H1 (cell line): ENCODE results near the gene ZNF516. TPM values are rescaled to one million over a fixed set of nuclear protein-coding genes. Genes with fewer than 3 reads are reported as not detected.

Experiments used
- CTCF ChIA-PET: fragments of 300-600 bp; sonication (Branson Sonifier 250); formaldehyde crosslinking; loops from one replicate; lab custom pipeline; 2021; ENCODE audit not compliant: partially characterized antibody; lab: Charles Lee
- POLR2A ChIA-PET: fragments of 300-600 bp; sonication (Branson Sonifier 250); formaldehyde crosslinking; loops from one replicate; lab custom pipeline; 2021; ENCODE audit warnings: inconsistent platforms; ENCODE audit not compliant: partially characterized antibody; lab: Charles Lee
- DNase-seq, 2 experiments: peaks; one replicate each; pipeline versions ENCODE4 v3.0.0 to v3.0.0-alpha.2; 2010 to 2022; ENCODE audit warnings: low spot score in 2 of 2, low read depth in 1 of 2, mixed read lengths in 1 of 2
- FAIRE-seq: peaks from 2 replicates; lab custom pipeline; 2011; peaks lifted over from hg19 to GRCh38; lab: Jason Lieb, UNC
- H2AFZ ChIP-seq: 2 replicates; pipeline ENCODE4 v1.8.1; 2012; ENCODE audit warnings: low read length, inconsistent platforms
- H2AK5ac ChIP-seq: 2 replicates; pipeline ENCODE4 v1.6.1; 2013; ENCODE audit warnings: low read depth, low read length
- H2BK120ac ChIP-seq: replicated peaks from 2 replicates; pipeline ENCODE3; 2013; ENCODE audit warnings: low read depth, low read length, inconsistent platforms
- H2BK12ac ChIP-seq: 2 replicates; pipeline ENCODE4 v1.6.1; 2013; ENCODE audit warnings: low read depth, low read length
- H2BK15ac ChIP-seq: 2 replicates; pipeline ENCODE4 v1.6.1; 2013; ENCODE audit warnings: low read length
- H2BK20ac ChIP-seq: 2 replicates; pipeline ENCODE4 v1.6.1; 2013; ENCODE audit warnings: low read length
- H2BK5ac ChIP-seq: 2 replicates; pipeline ENCODE4 v1.6.1; 2013; ENCODE audit warnings: low read depth, low read length
- H3K14ac ChIP-seq: 2 replicates; pipeline ENCODE4 v1.6.1; 2013; ENCODE audit warnings: inconsistent platforms; ENCODE audit not compliant: insufficient read length
- H3K18ac ChIP-seq: 2 replicates; pipeline ENCODE4 v1.6.1; 2013; ENCODE audit warnings: low read length; ENCODE audit errors: extremely low read depth
- H3K23ac ChIP-seq: 2 replicates; pipeline ENCODE4 v1.6.1; 2013; ENCODE audit warnings: inconsistent platforms; ENCODE audit not compliant: insufficient read length
- H3K23me2 ChIP-seq: 2 replicates; pipeline ENCODE4 v1.6.1; 2013; ENCODE audit warnings: low read depth, low read length
- H3K27ac ChIP-seq: 2 replicates; pipeline ENCODE4 v1.6.1; 2011; ENCODE audit warnings: low read depth, low read length, inconsistent platforms
- H3K27me3 ChIP-seq, 4 experiments: replicated peaks in 1 of 4; 1 replicate in 1 of 4; 2 replicates in 3 of 4; pipeline versions ENCODE4 v1.6.1 to v1.8.1; 2011 to 2013; ENCODE audit warnings: low read length in 3 of 4, mild to moderate bottlenecking in 3 of 4, inconsistent platforms in 2 of 4, mixed read lengths in 2 of 4, moderate library complexity in 1 of 4; ENCODE audit not compliant: control insufficient read depth in 3 of 4, insufficient read depth in 3 of 4; ENCODE audit errors: extremely low read depth in 1 of 4
- H3K36me3 ChIP-seq, 4 experiments: 2 replicates each; pipeline versions ENCODE4 v1.6.1 to v1.8.1; 2011 to 2013; ENCODE audit warnings: mild to moderate bottlenecking in 4 of 4, low read length in 3 of 4, moderate library complexity in 2 of 4, control low read depth in 1 of 4, inconsistent platforms in 1 of 4; ENCODE audit not compliant: insufficient read depth in 4 of 4, control insufficient read depth in 2 of 4
- H3K4ac ChIP-seq: replicated peaks from 2 replicates; pipeline ENCODE3; 2013; ENCODE audit warnings: low read length, low read depth, mixed read lengths, inconsistent platforms; ENCODE audit not compliant: insufficient read length
- H3K4me1 ChIP-seq, 4 experiments: replicated peaks in 1 of 4; 1 replicate in 1 of 4; 2 replicates in 3 of 4; pipeline versions ENCODE4 v1.6.1 to v1.8.1; 2011 to 2013; ENCODE audit warnings: low read length in 3 of 4, inconsistent platforms in 2 of 4, mixed read lengths in 1 of 4; ENCODE audit not compliant: insufficient read depth in 4 of 4, control insufficient read depth in 3 of 4
- H3K4me2 ChIP-seq, 2 experiments: 2 replicates each; pipeline versions ENCODE4 v1.6.1 to v1.8.1; 2011 to 2013; ENCODE audit warnings: low read depth in 2 of 2, low read length in 2 of 2, control low read depth in 1 of 2, inconsistent platforms in 1 of 2, mild to moderate bottlenecking in 1 of 2; ENCODE audit not compliant: insufficient read depth in 1 of 2
- H3K4me3 ChIP-seq, 4 experiments: fragments of 200-600, 300-600 bp in 1 of 4; sonication (generic), shearing (Covaris generic), sonication (Bioruptor Twin) in 1 of 4; 2 replicates each; pipeline versions ENCODE4 v1.5.1 to v1.8.1; 2011 to 2016; ENCODE audit warnings: low read length in 4 of 4, low read depth in 3 of 4, control low read depth in 2 of 4, inconsistent platforms in 2 of 4, mild to moderate bottlenecking in 2 of 4, mixed read lengths in 1 of 4, moderate library complexity in 1 of 4; ENCODE audit not compliant: insufficient read depth in 2 of 4; ENCODE audit errors: extremely low read depth in 1 of 4
- H3K56ac ChIP-seq: replicated peaks from 2 replicates; pipeline ENCODE3; 2013; ENCODE audit warnings: low read depth, mild to moderate bottlenecking, mixed read lengths, low read length, inconsistent platforms; ENCODE audit not compliant: insufficient read length
- H3K79me1 ChIP-seq: 2 replicates; pipeline ENCODE4 v1.6.1; 2013; ENCODE audit warnings: low read depth, low read length, control low read depth
- H3K79me2 ChIP-seq, 2 experiments: 2 replicates each; pipeline versions ENCODE4 v1.6.1 to v1.8.1; 2012 to 2013; ENCODE audit warnings: low read length in 2 of 2, mild to moderate bottlenecking in 2 of 2, inconsistent platforms in 1 of 2; ENCODE audit not compliant: insufficient read depth in 2 of 2, control insufficient read depth in 1 of 2
- H3K9ac ChIP-seq, 4 experiments: replicated peaks in 1 of 4; 1 replicate in 1 of 4; 2 replicates in 3 of 4; pipeline versions ENCODE4 v1.6.1 to v1.8.1; 2011 to 2013; ENCODE audit warnings: low read depth in 3 of 4, low read length in 3 of 4, control low read depth in 2 of 4, mild to moderate bottlenecking in 2 of 4, moderate library complexity in 2 of 4, inconsistent platforms in 1 of 4; ENCODE audit errors: extremely low read depth in 1 of 4
- H3K9me3 ChIP-seq, 2 experiments: 2 replicates each; pipeline versions ENCODE4 v1.6.1 to v1.8.1; 2012 to 2013; ENCODE audit warnings: mild to moderate bottlenecking in 2 of 2, moderate library complexity in 2 of 2, control low read depth in 1 of 2, inconsistent platforms in 1 of 2, low read depth in 1 of 2, low read length in 1 of 2, mixed read lengths in 1 of 2; ENCODE audit not compliant: insufficient read depth in 2 of 2
- H4K20me1 ChIP-seq, 2 experiments: replicated peaks in 1 of 2; 2 replicates each; pipeline versions ENCODE3 to v1.8.1; 2011 to 2013; ENCODE audit warnings: inconsistent platforms in 2 of 2, low read length in 2 of 2, mild to moderate bottlenecking in 1 of 2; ENCODE audit not compliant: insufficient read depth in 2 of 2, control insufficient read depth in 1 of 2
- H4K5ac ChIP-seq: 2 replicates; pipeline ENCODE4 v1.6.1; 2013; ENCODE audit warnings: low read length, low read depth, mixed read lengths, inconsistent platforms; ENCODE audit not compliant: insufficient read length
- H4K8ac ChIP-seq: 2 replicates; pipeline ENCODE4 v1.8.0; 2013; ENCODE audit warnings: mild to moderate bottlenecking, moderate library complexity, low read length, inconsistent platforms; ENCODE audit not compliant: insufficient read depth; ENCODE audit errors: extremely low read depth
- H4K91ac ChIP-seq: replicated peaks from 2 replicates; pipeline ENCODE3; 2013; ENCODE audit warnings: low read length, mixed read lengths, inconsistent platforms; ENCODE audit not compliant: insufficient read length
- ASH2L ChIP-seq: fragments of 200-600, 300-600 bp; sonication (generic); IDR thresholded peaks from one replicate; pipeline ENCODE4 v1.7.1; 2017; ENCODE audit warnings: low read length
- CBX5 ChIP-seq: fragments of 300-800, 300-1000 bp; sonication (generic); IDR thresholded peaks from 2 replicates; pipeline ENCODE4 v1.7.1; 2016; ENCODE audit warnings: antibody characterized with exemption, low read length, low read depth
- CREB1 ChIP-seq: IDR thresholded peaks from 2 replicates; pipeline ENCODE4 v1.6.1; 2012; ENCODE audit warnings: inconsistent platforms
- SAP30 ChIP-seq: fragments of 300-600 bp; sonication (generic); IDR thresholded peaks from 2 replicates; pipeline ENCODE4 v1.7.1; 2012; ENCODE audit warnings: low read length, moderate library complexity, mild to moderate bottlenecking, inconsistent platforms; ENCODE audit not compliant: insufficient read depth, insufficient replicate concordance
- WGBS, 2 experiments: shearing (Covaris generic) in 1 of 2; methylation state at CpG; one replicate each; pipeline versions ENCODE4 v1.1.6 to v1.1.7; 2013 to 2015; ENCODE audit warnings: low lambda C conversion rate in 2 of 2, mixed read lengths in 2 of 2, inconsistent platforms in 1 of 2, low coverage in 1 of 2, missing lambda C conversion rate in 1 of 2; ENCODE audit not compliant: insufficient replicate concordance in 2 of 2, insufficient coverage in 1 of 2, insufficient read length in 1 of 2; ENCODE audit errors: extremely low coverage in 1 of 2, missing lambda C conversion rate in 1 of 2; 5-methylcytosine and 5-hydroxymethylcytosine counted together
- polyA plus RNA-seq, 7 experiments: library from polyadenylated mRNA; depleted of rRNA in 3 of 7; stranded (reverse) in 5 of 7; unstranded in 2 of 7; fragments of >200 nt in 5 of 7; fragments of 200-250 nt in 2 of 7; gene quantifications; 1 replicate in 5 of 7; 2 replicates in 1 of 7; 4 replicates in 1 of 7; pipeline versions ENCODE4 v1.2.1 to v1.2.3, GENCODE V29; 2011 to 2013; ENCODE audit warnings: missing spikeins in 2 of 7, mixed read lengths in 2 of 7
- total RNA-seq: library from RNA; stranded (reverse); fragmentation: NEBNext Ultra II Directional; extraction: Animal tissue kit (Norgen Biotek cat#: 25700); gene quantifications from 2 replicates; pipeline ENCODE4 v1.2.1, GENCODE V29; 2021

The ZNF516 gene
- total and polyA plus RNA-seq, 2 of the 8 experiments (the other 6 are each of a cell fraction or from before 2014, with no cell fraction given): 7.3 to 17.0 TPM

DNA sequence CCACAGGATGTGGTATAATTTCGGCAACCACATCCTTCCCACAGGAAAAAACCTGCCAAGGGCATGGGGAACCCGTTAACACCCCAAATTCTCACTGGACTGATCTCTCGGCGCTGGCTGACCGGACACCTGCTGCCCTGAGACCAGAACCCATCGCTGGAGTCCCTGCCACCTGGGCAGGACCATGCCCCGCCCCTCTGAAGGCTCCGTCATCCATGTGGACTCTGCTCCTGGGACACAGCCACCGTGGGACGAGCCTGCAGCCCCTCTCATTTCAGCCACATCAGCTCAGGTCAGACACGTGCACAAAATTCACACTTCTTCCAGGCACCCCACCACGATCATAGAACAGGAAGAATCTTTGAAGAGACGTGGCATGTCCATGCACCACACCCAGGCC is 108.2 kb downstream of the ZNF516 start:
- H3K27me3 ChIP-seq: no peaks in the 10 kb centered on the region
- no peak overlapping the region for H2BK20ac ChIP-seq
- DNase-seq (no peak), FAIRE-seq (no peak)
- no peak overlapping the region for H3K56ac ChIP-seq
- no peak overlapping the region for H3K23ac ChIP-seq
- POLR2A ChIA-PET: no interaction called here
- H3K36me3 ChIP-seq: no peaks in the 10 kb centered on the region
- no peak overlapping the region for H3K9ac ChIP-seq
- TF ChIP-seq ASH2L (no peak), SAP30 (no peak), CREB1 (no peak), CBX5 (no peak)
- H2BK120ac ChIP-seq: no peak overlapping the region
- no peak overlapping the region for H3K4me3 ChIP-seq
- H3K27ac ChIP-seq: no peak overlapping the region
- peaks cover 0 to 3% of the 10 kb centered on the region in 2 experiments for H4K20me1 ChIP-seq
- H3K4me2 ChIP-seq: no peak overlapping the region
- H2AK5ac ChIP-seq: no peak overlapping the region
- H2BK5ac ChIP-seq: no peak overlapping the region
- H3K4me1 ChIP-seq: peaks cover 0 to 6% (median 0%) of the 10 kb centered on the region in 4 experiments; a peak in 2 of 7 replicates
- CTCF ChIA-PET: interaction anchor here (1.9 to 6.0 kb wide), 2 partner anchors 12 to 323 kb away, joined by 7 to 57 read pairs; no protein-coding TSS in a partner anchor
- H3K79me1 ChIP-seq: peaks cover 7% of the 10 kb centered on the region
- H4K91ac ChIP-seq: no peak overlapping the region
- no peak overlapping the region for H3K14ac ChIP-seq
- H3K18ac ChIP-seq: no peak overlapping the region
- H3K9me3 ChIP-seq: 0 out of 4 replicates have a peak, but pooled peaks cover 0 to 3% of the 10 kb centered on the region in 2 experiments
- no peak overlapping the region for H2BK15ac ChIP-seq
- no peak overlapping the region for H4K8ac ChIP-seq
- WGBS, 2 experiments: 95% methylated on average over 13 of the region's 13 CpGs; no CpG with 5 or more reads in 1 of the 2 experiments
- H3K23me2 ChIP-seq: peaks cover 5% of the 10 kb centered on the region; the same call in 1 of the 2 replicates
- H3K79me2 ChIP-seq: peaks cover 0 to 15% of the 10 kb centered on the region in 2 experiments; a peak in 2 of 4 replicates
- H2AFZ ChIP-seq: no peak overlapping the region
- no peak overlapping the region for H3K4ac ChIP-seq
- H2BK12ac ChIP-seq: no peak overlapping the region
- no peak overlapping the region for H4K5ac ChIP-seq
